ENCODE results near the gene PIP4K2A.

Gene PIP4K2A

GRCh38 chr10:22617516-22617915 lies 96.9 kb downstream of the PIP4K2A start:
- DNase-seq: no peak

- no peak for DNase-seq
Measured at GRCh38 chr10:22617051-22617450, 97.3 kb downstream of the PIP4K2A start.

- peak; percentile 52 for DNase-seq
Measured at GRCh38 chr10:22615819-22616499, 98.4 kb downstream of the PIP4K2A start.

GRCh38 chr10:22615101-22615500 lies 99.3 kb downstream of the PIP4K2A start:
- DNase-seq: no peak

GRCh38 chr10:22613011-22613410 lies 101.4 kb downstream of the PIP4K2A start:
- no peak for DNase-seq

- peak; percentile 35 for DNase-seq
Measured at GRCh38 chr10:22612318-22612717, 102.1 kb downstream of the PIP4K2A start.

GRCh38 chr10:22611425-22612115 lies 102.8 kb downstream of the PIP4K2A start:
- peak; percentile 70 for DNase-seq

- no peak for DNase-seq
Measured at GRCh38 chr10:22610610-22611009, 103.8 kb downstream of the PIP4K2A start.

- DNase-seq: no peak
Measured at GRCh38 chr10:22609719-22610465, 104.5 kb downstream of the PIP4K2A start.

- no peak for DNase-seq
Measured at GRCh38 chr10:22609251-22609650, 105.1 kb downstream of the PIP4K2A start.

GRCh38 chr10:22607261-22607660 lies 107.1 kb downstream of the PIP4K2A start:
- DNase-seq: no peak

GRCh38 chr10:22606164-22606614 lies 108.2 kb downstream of the PIP4K2A start:
- DNase-seq: no peak

GRCh38 chr10:22605168-22605567 lies 109.2 kb downstream of the PIP4K2A start:
- DNase-seq: no peak

GRCh38 chr10:22604344-22605126 lies 109.8 kb downstream of the PIP4K2A start:
- no peak for DNase-seq

GRCh38 chr10:22603581-22603980 lies 110.8 kb downstream of the PIP4K2A start:
- DNase-seq: no peak

- no peak for DNase-seq
Measured at GRCh38 chr10:22601618-22602017, 112.8 kb downstream of the PIP4K2A start.

- no peak for DNase-seq
Measured at GRCh38 chr10:22599636-22600228, 114.6 kb downstream of the PIP4K2A start.

- DNase-seq: no peak
Measured at GRCh38 chr10:22599048-22599561, 115.3 kb downstream of the PIP4K2A start.

- no peak for DNase-seq
Measured at GRCh38 chr10:22598478-22598877, 115.9 kb downstream of the PIP4K2A start.

- DNase-seq: no peak
Measured at GRCh38 chr10:22597138-22597537, 117.2 kb downstream of the PIP4K2A start.

GRCh38 chr10:22593636-22594198 lies 120.7 kb downstream of the PIP4K2A start:
- DNase-seq: no peak

GRCh38 chr10:22593026-22593425 lies 121.4 kb downstream of the PIP4K2A start:
- DNase-seq: no peak
